Urinary bladder (tissue), 4 donors: Measurements from ENCODE around the gene NADSYN1. TPM values are rescaled to one million over a fixed set of nuclear protein-coding genes. Genes with fewer than 3 reads are reported as not detected.

Source experiments
- DNase-seq: peaks from one replicate; pipeline ENCODE4 v3.0.0-alpha.2; 2015; ENCODE audit errors: extremely low spot score
- H3K27ac ChIP-seq: one replicate; pipeline ENCODE4 v1.5.1; 2013; ENCODE audit warnings: low read depth, mild to moderate bottlenecking, moderate library complexity
- H3K36me3 ChIP-seq: one replicate; pipeline ENCODE4 v1.6.1; 2013; ENCODE audit warnings: mild to moderate bottlenecking, moderate library complexity; ENCODE audit not compliant: insufficient read depth
- H3K4me1 ChIP-seq: one replicate; pipeline ENCODE4 v1.6.1; 2013; ENCODE audit warnings: mild to moderate bottlenecking, moderate library complexity; ENCODE audit not compliant: insufficient read depth
- H3K4me3 ChIP-seq: one replicate; pipeline ENCODE4 v1.5.1; 2013; ENCODE audit warnings: low read depth, low read length
- WGBS: extraction: QIAGEN DNeasy Blood & Tissue Kit; methylation state at CpG from one replicate; pipeline ENCODE4 v1.1.7; 2013; 5-methylcytosine and 5-hydroxymethylcytosine counted together
- polyA plus RNA-seq: library from polyadenylated mRNA; stranded (reverse); fragments of 200-250 nt; gene quantifications from one replicate; pipeline ENCODE4 v1.2.3, GENCODE V29; 2013
- total RNA-seq: library from RNA; depleted of rRNA; stranded (reverse); fragments of >200 nt; gene quantifications from one replicate; pipeline ENCODE4 v1.2.3, GENCODE V29; 2014
- donor health status: healthy with polysubstance abuse.
- donor health status: healthy.

Gene NADSYN1
- total and polyA plus RNA-seq, 2 donors, result 47.8 to 59.3 TPM

DNA sequence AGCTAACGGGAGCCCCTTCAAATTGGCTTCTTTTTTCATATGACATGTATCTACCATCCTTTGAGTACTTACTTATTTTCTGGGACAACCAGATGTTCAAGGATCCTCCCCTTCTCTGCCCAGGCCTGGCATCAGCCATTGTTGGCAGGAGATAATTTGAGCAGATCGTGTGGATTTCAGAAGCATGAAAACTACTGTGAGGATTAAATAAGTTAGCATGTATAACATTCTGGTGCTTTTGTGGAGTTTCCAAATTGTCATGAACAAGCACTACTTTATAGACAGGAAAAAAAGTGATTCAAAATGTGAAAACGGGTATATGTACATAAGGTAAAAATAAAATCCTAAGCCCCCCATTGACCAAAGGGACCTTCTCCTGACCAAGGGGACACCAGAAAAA lies 2.1 kb upstream of the NADSYN1 start:
- H3K4me1 ChIP-seq, result no peaks in the 10 kb centered on the region
- no peaks in the 10 kb centered on the region for H3K36me3 ChIP-seq
- no peak overlapping the region for H3K27ac ChIP-seq
- WGBS, result 90% methylated on average over 3 of the region's 3 CpGs
- H3K4me3 ChIP-seq, result no peak overlapping the region
- no peak for DNase-seq

DNA sequence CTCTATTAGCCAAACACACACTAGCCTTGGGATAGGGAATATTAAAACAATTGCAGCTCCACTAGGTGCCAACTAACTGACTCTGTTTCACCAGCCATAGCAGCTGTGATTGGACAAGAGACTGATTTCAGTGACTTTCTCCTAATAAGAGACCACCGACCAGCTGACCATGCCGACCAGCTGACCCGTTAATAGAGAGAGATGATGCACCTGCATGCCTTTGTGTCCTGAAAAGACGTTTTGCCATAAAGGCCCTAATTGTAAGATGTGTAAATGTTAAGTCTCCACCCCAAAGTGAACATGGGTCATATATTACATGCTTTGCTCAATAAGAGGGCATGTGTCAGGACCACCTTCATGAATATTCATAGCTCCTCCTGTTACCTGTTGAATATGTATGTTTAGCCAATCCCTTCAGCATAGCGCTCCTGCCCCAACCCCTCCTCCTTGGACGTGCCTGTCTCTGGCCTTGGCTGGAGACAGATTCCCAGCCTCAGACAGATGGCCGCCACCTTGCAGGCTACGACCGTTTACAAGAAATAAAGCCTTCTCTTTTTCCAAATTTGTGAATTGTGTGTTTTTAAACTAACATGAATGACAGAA lies 1.3 kb upstream of the NADSYN1 start:
- H3K4me1 ChIP-seq, result no peaks in the 10 kb centered on the region
- 75% methylated on average over 9 of the region's 9 CpGs for WGBS

DNA sequence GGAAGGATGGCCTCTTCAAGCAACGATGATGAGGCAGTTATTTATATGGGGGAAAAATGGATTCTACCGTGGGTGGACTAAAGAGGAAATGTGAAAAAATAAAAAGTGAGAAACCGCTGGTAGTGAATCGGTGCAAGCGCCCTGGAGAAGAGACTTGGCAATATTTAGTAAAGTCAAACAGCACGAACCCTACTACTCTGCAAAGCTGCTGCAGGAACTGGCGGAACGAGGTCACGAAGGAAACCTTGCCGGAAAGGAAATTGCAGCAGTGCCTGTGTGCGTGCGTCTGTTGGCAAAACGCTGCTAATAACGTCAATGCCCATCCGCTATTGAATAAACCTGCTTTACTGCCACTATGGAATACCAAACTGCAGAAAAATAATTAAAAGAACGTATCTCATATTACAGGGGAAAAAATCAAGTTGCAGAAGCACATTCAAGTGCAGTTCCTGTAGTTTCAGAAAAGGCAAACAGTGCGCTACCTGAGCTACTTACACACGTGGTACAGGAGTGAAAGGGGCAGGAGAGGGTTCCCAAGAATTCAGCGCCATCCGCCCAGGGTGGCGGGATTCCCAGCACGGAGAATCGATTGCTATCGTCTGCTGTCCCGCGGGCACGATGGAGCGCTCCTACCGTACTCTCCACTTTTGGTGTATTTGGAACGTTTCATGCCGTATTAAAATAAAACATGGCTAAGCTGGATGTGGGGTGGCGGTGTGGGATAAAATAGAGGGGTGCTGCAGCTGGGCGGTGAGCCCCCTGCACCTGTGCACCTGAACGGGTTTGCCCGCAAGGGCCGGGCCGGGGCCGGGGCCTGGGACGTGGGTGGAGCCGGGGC lies 585 bp upstream of the NADSYN1 start:
- no peak for DNase-seq
- peak overlapping the region; percentile 11 for H3K27ac ChIP-seq
- 14% methylated on average over 40 of the region's 40 CpGs for WGBS

More for the DNA sequence above, 1.3 kb upstream of the NADSYN1 start:
- Histone ChIP-seq H3K36me3 (no peaks in the 10 kb centered on the region), H3K27ac (no peak overlapping the region), H3K4me3 (no peak overlapping the region)
- DNase-seq, result no peak

DNA sequence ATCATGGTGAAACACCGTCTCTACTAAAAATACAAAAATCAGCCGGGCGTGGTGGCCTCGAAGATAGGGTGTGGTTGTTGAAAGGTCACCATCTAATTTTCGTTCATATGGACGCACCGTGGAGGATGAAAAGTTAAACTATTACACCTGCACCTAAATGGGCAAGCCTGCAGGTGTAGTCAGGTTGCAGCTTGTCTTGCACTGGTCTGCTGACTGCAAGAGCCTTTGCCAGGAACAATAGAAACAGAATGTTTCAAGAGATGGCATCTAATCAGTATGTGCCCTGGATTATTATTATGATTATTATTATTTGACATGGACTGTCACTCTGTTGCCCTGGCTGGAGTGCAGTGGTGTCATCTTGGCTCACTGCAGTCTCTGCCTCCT lies 908 bp downstream of the NADSYN1 start:
- WGBS, result 72% methylated on average over 7 of the region's 7 CpGs
- no peaks in the 10 kb centered on the region for H3K36me3 ChIP-seq
- peak overlapping the region; percentile 84 for H3K4me3 ChIP-seq
- H3K4me1 ChIP-seq, result no peaks in the 10 kb centered on the region
- no peak overlapping the region for H3K27ac ChIP-seq
- no peak for DNase-seq

More for the DNA sequence above, 585 bp upstream of the NADSYN1 start:
- Histone ChIP-seq H3K4me1 (no peaks in the 10 kb centered on the region), H3K4me3 (peak overlapping the region; percentile 84), H3K36me3 (no peaks in the 10 kb centered on the region)

DNA sequence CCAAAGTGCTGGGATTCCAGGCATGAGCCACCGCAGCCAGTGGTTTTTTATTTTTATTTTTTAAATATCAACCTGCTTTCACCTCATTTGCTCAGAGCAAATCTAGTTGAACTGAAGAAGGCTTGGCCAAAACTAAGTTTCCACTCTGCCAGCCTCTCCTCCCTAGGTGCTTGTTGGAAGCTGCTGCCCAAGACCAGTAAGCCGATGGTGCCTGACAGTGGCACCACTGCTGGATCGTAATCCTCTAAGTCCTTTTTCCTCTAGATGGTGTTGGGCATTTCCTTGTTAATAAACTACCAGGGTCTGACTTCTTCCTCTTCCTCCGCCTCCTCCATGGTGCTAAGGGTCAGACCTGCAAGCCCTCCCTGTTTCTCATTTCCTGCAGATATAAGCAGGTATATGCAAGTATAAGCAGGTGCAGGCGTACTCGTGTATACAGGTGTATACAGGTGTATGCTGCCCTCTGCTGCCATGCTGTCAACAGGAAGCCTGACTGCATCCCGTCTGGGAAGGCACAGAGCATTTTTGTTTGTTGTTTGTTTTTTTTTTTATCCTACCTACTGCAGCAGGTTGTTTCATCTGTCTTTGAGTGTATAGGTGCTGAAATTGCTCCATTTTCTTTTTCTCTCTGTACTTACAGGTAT lies 1.6 kb downstream of the NADSYN1 start:
- Histone ChIP-seq H3K4me1 (no peaks in the 10 kb centered on the region), H3K27ac (no peak overlapping the region), H3K4me3 (no peak overlapping the region), H3K36me3 (no peaks in the 10 kb centered on the region)
- DNase-seq, result no peak
- 65% methylated on average over 7 of the region's 7 CpGs for WGBS

DNA sequence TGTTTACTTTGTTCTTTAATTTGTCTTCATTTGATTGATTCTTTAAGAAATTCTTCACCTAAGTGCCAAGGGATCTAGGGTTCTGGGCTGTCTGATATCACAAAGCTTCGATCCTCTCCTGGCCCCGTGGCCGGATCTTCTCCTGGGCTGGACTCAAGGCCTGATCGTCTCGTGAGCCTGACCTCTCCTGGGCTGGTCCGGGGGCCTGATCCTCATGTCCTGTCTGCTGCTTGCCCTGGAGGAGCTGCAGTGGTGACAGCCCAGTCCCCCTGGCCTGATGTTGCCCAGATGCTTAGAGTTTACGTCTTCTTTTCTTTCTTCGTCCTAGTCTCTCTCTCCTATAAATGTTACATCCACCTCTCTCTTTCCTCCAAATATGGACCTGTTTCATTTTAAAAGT lies 3.3 kb downstream of the NADSYN1 start:
- no peak for DNase-seq
- 89% methylated on average over 8 of the region's 8 CpGs for WGBS
- Histone ChIP-seq H3K36me3 (no peaks in the 10 kb centered on the region), H3K27ac (no peak overlapping the region), H3K4me1 (no peaks in the 10 kb centered on the region), H3K4me3 (no peak overlapping the region)

DNA sequence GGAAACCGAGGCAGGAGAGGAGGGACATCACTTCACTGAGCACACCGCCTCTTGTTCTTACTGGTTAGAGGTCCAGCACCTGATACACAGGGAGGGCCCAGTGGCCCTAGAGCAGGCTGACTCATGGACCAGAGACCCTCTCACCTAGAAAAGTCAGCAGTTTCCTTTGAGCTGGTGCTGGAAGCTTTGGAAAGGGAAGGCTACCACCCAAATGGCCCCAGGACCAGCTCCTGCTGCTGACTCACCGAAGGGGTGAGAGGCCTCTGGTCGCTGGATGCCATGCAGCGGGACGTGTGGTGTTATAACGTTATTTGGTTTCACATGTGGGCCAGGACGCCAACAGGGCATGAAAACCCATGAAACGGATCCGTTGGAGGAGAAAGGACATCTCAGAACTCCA lies 3.8 kb downstream of the NADSYN1 start:
- H3K27ac ChIP-seq, result no peak overlapping the region
- 96% methylated on average over 10 of the region's 10 CpGs for WGBS
- H3K4me3 ChIP-seq, result no peak overlapping the region
- no peaks in the 10 kb centered on the region for H3K4me1 ChIP-seq
- DNase-seq, result no peak
- no peaks in the 10 kb centered on the region for H3K36me3 ChIP-seq

DNA sequence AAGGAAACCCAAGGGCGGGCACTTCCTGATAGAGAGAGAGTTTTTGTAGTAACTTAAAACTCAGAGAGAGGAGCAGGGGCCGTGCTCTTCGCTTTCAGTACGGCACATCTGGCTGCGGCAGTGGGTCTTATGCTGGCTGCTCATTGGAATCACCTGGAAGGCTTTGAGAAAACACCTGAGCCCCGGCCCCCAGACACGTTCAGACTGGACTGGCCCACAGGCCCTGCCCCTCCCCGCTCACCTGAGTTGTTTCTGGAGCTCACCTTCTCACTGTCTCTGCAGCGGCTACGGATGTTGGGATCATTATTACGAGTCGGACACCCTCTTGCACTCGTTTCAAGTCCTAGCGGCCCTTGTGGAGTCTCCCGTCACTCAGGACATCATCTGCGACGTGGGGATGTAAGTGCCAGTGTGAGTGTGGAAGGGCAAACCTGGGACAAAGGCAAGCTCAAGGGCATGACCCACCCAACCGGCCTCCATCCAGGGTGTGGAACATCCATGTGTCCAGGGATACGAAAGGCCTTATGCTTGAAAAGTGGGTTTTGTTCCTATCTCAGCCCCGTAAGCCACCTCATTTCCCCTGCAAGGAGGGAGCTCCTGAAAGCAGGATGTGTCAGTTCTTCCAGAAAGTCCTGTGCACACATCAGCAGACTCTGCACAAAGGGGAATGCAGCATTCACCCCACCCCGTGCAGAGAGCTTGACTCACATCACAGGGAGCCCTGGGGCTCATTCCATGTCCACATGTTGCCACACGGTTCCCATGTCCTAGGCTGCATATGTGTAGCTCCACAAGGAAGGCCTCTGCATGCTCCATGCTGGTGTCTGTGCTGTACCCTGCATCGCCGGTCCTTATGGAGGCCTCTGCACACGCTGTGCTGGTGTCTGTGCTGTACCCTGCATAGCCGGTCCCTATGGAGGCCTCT lies 5.4 kb downstream of the NADSYN1 start:
- no peak for DNase-seq
- Histone ChIP-seq H3K27ac (no peak overlapping the region), H3K4me1 (no peaks in the 10 kb centered on the region), H3K4me3 (no peak overlapping the region), H3K36me3 (no peaks in the 10 kb centered on the region)
- WGBS, result 93% methylated on average over 26 of the region's 26 CpGs

DNA sequence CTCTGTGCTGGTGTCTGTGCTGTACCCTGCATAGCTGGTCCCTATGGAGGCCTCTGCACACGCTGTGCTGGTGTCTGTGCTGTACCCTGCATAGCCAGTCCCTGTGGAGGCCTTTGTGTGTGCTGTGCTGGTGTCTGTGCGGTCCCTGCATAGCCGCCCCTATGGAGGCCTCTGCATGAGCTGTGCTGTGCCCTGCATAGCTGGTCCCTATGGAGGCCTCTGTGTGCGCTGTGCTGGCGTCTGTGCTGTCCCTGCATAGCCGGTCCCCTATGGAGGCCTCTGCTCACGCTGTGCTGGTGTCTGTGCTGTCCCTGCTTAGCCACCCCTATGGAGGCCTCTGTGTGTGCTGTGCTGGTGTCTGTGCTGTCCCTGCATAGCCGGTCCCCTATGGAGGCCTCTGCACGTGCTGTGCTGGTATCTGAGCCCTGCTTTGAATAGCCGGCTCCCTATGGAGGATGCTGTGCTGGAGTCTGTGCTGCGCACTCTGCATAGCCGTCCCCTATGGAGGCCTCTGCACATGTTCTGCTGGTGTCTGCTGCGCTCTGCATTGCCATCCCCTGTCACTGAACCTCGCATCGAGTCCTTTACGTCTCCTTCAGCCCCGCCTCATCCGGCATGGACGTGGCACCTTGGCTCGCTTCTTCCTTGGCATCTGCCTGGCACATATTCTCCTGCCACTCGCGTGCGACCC lies 6.2 kb downstream of the NADSYN1 start:
- Histone ChIP-seq H3K36me3 (no peaks in the 10 kb centered on the region), H3K4me3 (no peak overlapping the region), H3K4me1 (no peaks in the 10 kb centered on the region), H3K27ac (no peak overlapping the region)
- WGBS, result 91% methylated on average over 23 of the region's 23 CpGs
- DNase-seq, result no peak

DNA sequence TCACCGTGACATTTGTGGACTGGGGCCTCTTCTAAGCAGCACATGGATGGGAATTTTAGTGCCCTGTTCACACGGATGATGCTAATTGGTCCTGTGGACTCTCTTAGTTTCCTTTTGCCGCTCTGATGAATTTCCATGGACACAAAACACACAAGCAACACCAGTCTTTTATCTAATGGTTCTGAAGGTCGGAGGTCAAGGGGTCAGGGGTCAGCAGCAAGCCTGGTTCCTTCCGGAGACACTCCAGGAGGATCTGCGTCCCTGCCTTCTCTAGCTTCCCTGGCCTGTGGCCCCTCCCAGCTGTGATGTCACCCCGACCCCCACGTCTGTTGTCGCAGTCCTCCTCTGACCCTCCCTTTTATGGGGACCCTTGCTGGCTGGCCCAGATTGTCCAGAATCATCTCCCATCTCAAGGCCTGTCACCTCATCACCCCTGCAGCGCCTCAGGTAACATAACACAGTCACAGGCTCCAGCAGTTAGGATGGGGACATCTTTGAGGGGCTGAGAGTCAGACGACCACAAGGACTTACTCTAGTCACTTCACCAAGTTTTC lies 6.8 kb downstream of the NADSYN1 start:
- Histone ChIP-seq H3K4me3 (no peak overlapping the region), H3K27ac (no peak overlapping the region), H3K36me3 (no peaks in the 10 kb centered on the region), H3K4me1 (no peaks in the 10 kb centered on the region)
- WGBS, result 72% methylated on average over 11 of the region's 11 CpGs
- DNase-seq, result no peak

DNA sequence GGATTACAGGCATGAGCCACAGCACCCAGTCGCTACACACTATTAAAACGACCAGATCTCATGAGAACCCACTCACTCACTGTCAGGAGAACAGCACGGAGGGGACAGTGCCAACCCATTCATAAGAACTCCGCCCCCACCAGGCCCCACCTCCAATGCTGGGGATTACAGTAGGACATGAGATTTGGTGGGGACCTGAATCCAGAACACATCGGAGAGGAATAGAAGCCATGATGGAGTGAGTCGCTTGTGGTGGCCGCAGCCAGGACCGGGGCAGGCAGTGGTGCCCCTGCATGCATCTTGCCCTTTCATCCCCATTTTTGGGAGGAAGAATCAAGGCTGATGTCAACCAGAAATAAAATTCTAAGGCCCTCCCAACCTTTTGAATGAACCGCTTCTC lies 8.7 kb downstream of the NADSYN1 start:
- WGBS, result 87% methylated on average over 9 of the region's 9 CpGs
- Histone ChIP-seq H3K4me1 (no peaks in the 10 kb centered on the region), H3K36me3 (no peaks in the 10 kb centered on the region), H3K4me3 (no peak overlapping the region), H3K27ac (no peak overlapping the region)
- DNase-seq, result no peak

DNA sequence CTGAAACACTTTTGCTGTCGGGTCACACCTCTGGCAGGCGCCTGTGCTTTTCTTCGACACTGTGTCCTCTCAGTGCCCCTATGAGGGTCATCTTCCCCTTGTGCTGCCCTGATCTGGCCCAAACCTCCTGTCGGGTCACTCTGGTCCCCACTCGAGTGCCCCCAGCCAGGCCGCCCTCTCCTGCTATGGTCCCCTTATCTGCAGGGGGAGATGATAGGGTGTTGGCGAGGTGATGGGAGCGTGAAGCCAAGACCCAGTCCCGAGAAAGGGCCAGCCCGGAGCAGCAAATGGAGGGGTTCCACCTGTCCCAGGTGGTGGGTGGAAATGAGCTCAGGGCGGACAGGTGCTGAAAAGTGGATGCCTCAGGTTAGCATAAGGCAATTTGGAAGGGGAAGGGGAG lies 9.7 kb downstream of the NADSYN1 start:
- no peak overlapping the region for H3K4me3 ChIP-seq
- WGBS, result 95% methylated on average over 11 of the region's 11 CpGs
- DNase-seq, result no peak
- H3K4me1 ChIP-seq, result no peaks in the 10 kb centered on the region
- no peak overlapping the region for H3K27ac ChIP-seq
- H3K36me3 ChIP-seq, result no peaks in the 10 kb centered on the region
